ENCODE measurements around the gene HCFC1.

HCFC1 gene

DNA sequence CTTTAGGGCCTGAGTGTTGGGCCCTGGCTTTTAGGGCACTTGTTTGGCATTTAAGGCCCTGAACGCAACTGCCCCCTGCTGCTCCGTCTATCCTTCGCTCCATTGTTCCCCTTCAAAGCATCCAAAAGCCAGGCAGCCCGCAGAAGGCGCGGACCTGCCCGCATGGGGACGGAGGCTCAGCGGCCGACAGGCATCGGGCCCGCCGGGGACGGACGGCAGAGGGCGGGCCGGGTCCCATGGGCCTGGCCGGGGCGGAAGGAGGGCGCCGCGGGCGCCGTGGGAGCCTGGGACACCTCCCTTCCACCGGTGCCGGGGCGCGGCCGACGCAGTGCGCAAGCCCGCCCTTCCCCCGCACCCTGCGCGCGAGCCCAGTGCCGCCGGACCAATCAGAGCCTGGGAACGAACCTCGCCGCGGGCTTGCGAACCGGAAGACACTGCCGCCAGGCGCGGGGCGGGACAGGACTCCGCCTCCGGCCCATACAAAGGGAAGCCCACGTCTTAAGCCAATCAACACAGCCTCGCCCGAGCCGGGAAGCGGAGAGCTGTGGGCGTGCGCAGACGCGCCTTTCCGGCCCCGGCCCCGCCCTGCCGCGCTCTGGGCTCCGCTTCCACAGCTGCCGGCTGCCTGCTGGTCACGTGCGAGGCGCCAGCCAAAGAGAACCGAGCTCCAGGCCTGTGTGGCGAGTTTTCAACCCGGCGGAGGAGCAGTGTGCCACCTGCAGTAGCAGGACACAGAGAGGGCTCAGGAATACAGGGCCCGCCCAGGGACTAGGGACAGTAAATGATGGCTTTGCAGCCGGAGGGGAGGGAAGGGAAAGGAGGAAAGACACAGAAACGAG lies 43.5 kb downstream of the HCFC1 start:
- DNase-seq (ENCODE audit: extremely low read depth, low read depth) = peak; percentile 95
- TF ChIP-seq, protein P1, sequence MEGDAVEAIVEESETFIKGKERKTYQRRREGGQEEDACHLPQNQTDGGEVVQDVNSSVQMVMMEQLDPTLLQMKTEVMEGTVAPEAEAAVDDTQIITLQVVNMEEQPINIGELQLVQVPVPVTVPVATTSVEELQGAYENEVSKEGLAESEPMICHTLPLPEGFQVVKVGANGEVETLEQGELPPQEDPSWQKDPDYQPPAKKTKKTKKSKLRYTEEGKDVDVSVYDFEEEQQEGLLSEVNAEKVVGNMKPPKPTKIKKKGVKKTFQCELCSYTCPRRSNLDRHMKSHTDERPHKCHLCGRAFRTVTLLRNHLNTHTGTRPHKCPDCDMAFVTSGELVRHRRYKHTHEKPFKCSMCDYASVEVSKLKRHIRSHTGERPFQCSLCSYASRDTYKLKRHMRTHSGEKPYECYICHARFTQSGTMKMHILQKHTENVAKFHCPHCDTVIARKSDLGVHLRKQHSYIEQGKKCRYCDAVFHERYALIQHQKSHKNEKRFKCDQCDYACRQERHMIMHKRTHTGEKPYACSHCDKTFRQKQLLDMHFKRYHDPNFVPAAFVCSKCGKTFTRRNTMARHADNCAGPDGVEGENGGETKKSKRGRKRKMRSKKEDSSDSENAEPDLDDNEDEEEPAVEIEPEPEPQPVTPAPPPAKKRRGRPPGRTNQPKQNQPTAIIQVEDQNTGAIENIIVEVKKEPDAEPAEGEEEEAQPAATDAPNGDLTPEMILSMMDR (IDR thresholded peaks at IDR 0.05; ENCODE audit: low read depth, low read length) = peak; percentile 21

DNA sequence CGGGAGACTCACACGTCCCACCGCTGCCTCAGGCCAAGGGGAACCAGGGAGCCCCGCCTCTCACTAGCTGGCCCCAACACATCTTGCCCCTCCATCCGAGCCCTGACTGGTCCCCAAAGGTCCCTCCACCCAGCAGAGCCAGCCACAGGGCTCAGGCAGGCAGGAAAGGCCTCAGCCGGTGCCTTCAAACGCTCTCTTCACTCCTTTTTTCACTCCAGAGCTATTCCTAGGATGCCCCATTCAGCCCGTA lies 44.0 kb downstream of the HCFC1 start:
- TF ChIP-seq, protein P1 (IDR thresholded peaks at IDR 0.05; ENCODE audit: low read depth, low read length) = no peak
- no peak for DNase-seq (ENCODE audit: extremely low read depth, low read depth)

DNA sequence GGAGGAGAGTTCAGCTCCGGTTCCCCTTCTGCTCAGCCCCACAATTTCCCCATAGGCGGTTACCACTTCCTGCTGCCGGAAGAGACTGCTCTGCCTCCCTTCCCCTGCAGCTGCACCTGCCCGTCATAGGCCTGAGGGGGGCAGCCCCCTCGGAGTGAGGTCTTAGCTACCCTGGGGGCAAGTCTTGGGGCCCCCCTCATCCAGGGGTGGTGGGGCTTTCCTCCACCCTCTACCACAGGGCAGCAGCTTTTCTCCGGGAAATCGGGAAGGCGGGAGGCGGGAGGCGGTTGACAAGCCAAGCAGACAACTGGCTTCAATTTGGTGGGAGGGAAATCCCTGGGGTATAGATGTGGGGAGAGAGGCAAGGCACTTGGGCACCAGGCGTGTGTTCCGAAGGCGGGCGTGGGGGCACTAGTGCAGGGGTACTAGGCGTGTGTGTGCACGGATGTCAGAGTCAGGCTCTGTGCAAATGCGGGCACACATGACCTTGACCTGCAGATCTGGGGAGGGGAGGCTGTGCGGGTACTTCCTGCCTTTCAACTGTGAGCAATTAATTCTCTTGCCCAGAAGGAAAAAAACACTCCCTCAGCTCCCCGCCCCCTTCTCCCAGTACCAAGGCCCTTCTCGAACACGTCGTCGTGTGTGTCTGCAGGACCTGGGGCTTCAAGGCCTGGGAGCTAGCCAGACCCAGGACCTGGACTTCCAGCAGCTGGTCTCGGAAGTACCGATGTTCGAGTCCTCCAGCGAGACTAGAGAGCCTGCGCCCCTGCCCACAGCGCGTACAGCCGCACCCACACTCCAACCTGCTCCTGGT lies 44.6 kb downstream of the HCFC1 start:
- peak; percentile 7 for DNase-seq (ENCODE audit: extremely low read depth, low read depth)
- TF ChIP-seq, protein P1 (IDR thresholded peaks at IDR 0.05; ENCODE audit: low read depth, low read length) = no peak

DNA sequence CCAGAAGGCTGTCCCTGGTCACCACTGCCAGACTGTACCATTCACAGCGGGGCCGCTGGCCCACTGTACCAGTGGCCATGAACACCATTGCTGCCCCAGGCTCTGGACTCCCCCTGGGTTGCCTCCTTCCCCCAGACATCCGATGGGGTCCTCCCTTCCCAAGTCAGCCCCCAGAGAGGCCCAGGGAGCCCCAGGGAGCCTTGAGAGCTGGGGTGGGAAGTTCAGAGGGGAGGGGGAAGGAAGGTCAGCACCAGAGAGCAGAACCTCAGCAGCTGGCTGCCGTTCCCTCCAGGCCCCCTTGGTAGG lies 45.1 kb downstream of the HCFC1 start:
- TF ChIP-seq, protein P1 (IDR thresholded peaks at IDR 0.05; ENCODE audit: low read depth, low read length) = no peak
- no peak for DNase-seq (ENCODE audit: extremely low read depth, low read depth)

DNA sequence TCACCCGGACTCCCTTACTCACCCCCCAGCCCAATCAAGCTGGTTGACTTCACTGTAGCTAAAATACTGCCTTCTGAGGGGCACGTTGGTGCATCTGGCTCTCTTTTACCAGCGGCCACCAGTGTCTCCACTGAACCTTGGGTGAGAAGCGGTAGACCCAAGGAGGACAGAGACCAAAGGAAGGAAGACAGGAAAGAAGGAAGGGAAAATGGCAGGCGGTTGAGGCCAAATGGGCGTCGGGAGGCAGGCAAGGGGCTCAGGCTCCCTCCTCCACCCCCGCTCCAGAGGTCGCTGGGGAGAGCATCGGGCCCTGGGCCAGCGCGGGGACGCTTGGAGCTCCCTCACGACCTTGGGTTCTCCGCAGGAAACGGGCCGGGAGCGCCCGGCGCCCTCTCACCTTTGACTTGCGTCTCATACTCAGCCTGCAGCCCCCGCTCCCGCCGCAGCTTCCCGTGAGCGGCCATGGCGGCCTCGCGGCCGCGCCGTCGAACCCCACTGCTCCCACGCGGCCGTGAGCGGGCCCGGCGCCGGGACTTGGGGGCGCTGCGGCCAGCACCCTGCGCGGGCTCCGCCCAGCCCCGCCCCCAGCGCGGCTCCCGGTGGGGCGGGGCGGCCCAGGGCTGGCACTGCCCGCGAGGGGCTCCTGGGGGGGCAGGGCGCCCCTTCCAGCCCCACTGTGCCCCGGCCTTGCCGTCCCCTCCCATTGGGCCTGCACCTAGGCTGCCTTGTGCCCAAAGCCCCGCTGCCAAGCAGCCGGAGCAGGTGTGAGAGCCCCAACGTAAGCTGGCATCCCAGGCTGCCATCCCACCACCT lies 45.7 kb downstream of the HCFC1 start, which contains the start of gene ARHGAP4:
Gene ARHGAP4, minus strand, starts transcription at position 526 of the 813 bp plus-strand sequence. Its CDS starts 62 bp downstream, at position 464.
- DNase-seq (ENCODE audit: extremely low read depth, low read depth) = no peak
- TF ChIP-seq, protein P1 (IDR thresholded peaks at IDR 0.05; ENCODE audit: low read depth, low read length) = no peak

DNA sequence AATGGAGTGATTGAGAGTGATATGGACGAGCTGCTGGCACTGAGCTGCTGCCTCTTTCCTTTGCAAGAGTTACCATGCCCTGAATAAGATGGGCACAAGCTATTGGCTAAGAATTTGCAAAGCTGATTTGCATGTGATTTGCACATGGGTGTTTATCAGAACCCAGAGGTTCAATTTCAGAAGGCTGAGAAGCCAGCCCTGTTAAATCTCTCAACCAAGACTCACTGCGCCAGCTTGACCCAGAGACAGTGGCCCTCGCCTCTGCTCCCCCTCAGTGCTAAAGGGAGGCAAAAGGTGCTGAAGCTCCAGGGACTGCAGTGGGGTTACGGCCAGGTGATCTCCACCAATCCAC lies 46.3 kb downstream of the HCFC1 start:
- TF ChIP-seq, protein P1 (IDR thresholded peaks at IDR 0.05; ENCODE audit: low read depth, low read length) = no peak
- no peak for DNase-seq (ENCODE audit: extremely low read depth, low read depth)

Measured in AG09319 (cell line).